Measurements from ENCODE around the gene KLHL33.

Gene KLHL33

GRCh38 chr14:20381341-20381740 is 54.6 kb downstream of the KLHL33 start:
- no peak for DNase-seq (ENCODE audit: low read depth, low spot score)

GRCh38 chr14:20380681-20381080 is 55.3 kb downstream of the KLHL33 start:
- DNase-seq (ENCODE audit: low read depth, low spot score), result no peak
- H3K27ac ChIP-seq, result no peak overlapping the region

More at GRCh38 chr14:20381341-20381740, 54.6 kb downstream of the KLHL33 start:
- no peak overlapping the region for H3K27ac ChIP-seq

GRCh38 chr14:20379743-20380142 is 56.2 kb downstream of the KLHL33 start:
- H3K27ac ChIP-seq, result no peak overlapping the region
- DNase-seq (ENCODE audit: low read depth, low spot score), result no peak

GRCh38 chr14:20377171-20377570 is 58.8 kb downstream of the KLHL33 start:
- H3K27ac ChIP-seq, result no peak overlapping the region
- no peak for DNase-seq (ENCODE audit: low read depth, low spot score)

- no peak for DNase-seq (ENCODE audit: low read depth, low spot score)
- no peak overlapping the region for H3K27ac ChIP-seq
Measured at GRCh38 chr14:20376071-20376588, 59.8 kb downstream of the KLHL33 start.
